ENCODE measurements around the gene COG5.

DNA sequence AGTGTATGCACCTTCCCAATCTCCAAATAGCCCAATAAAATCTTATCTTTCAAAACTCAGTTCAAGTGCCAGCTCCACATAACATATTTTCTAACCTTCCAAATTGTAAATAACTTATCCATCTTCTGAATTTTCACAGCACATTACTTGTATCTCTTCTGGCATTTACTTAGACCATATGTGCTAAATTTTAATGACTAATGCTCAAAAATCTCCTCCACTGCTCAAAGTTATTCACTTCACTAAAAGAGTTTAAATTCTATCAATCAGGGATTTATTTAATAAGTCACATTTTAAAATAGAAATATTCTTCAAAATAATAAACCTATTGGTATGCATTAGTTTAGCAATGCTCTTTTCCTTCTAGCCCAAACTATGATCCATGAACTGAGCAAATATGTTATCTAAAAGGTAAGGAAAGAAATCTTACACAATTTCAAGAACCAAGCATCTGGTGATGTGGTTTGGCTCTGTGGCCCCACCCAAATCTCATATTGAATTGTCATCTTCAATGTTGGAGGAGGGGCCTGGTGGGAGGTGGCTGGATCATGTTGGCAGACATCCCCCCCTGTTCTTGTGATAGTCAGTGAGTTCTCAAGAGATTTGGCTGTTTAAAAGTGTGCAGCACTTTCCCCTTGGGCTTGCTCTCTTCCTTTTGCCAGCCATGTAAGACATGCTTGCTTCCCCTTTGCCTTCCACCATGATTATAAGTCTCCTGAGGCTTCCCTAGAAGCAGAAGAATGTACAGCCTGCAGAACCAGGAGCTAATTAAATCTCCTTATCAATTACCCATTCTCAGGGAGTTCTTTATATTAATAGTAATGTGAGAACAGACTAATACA is 121.9 kb downstream of the COG5 start:
- TF ChIP-seq, protein P1, sequence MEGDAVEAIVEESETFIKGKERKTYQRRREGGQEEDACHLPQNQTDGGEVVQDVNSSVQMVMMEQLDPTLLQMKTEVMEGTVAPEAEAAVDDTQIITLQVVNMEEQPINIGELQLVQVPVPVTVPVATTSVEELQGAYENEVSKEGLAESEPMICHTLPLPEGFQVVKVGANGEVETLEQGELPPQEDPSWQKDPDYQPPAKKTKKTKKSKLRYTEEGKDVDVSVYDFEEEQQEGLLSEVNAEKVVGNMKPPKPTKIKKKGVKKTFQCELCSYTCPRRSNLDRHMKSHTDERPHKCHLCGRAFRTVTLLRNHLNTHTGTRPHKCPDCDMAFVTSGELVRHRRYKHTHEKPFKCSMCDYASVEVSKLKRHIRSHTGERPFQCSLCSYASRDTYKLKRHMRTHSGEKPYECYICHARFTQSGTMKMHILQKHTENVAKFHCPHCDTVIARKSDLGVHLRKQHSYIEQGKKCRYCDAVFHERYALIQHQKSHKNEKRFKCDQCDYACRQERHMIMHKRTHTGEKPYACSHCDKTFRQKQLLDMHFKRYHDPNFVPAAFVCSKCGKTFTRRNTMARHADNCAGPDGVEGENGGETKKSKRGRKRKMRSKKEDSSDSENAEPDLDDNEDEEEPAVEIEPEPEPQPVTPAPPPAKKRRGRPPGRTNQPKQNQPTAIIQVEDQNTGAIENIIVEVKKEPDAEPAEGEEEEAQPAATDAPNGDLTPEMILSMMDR (IDR thresholded peaks at IDR 0.05 in 4 of 5, conservative IDR thresholded peaks at IDR 0.05 in 1 of 5) = no peak
- no peak for TF ChIP-seq POLR2A (IDR thresholded peaks at IDR 0.05)
